Liver (tissue), 9 donors: ENCODE measurements around the gene MECR. TPM values are rescaled to one million over a fixed set of nuclear protein-coding genes. Genes with fewer than 3 reads are reported as not detected.

Source experiments
- DNase-seq: peaks from one replicate; pipeline ENCODE4 v3.0.0-alpha.2; 2017; ENCODE audit warnings: low spot score
- H3K27ac ChIP-seq, 2 donors: one replicate each; pipeline ENCODE4 v1.7.0; 2013; ENCODE audit warnings: inconsistent platforms in 2 of 2, low read length in 2 of 2, control low read depth in 1 of 2, low read depth in 1 of 2, mild to moderate bottlenecking in 1 of 2
- H3K27me3 ChIP-seq, 4 donors: one replicate each; pipeline versions ENCODE4 v1.6.1 to v1.7.0; 2013; ENCODE audit warnings: low read length in 3 of 4, inconsistent platforms in 1 of 4, mild to moderate bottlenecking in 1 of 4, moderate library complexity in 1 of 4; ENCODE audit not compliant: control insufficient read depth in 4 of 4, insufficient read depth in 4 of 4
- H3K36me3 ChIP-seq, 4 donors: one replicate each; pipeline versions ENCODE4 v1.6.1 to v1.7.0; 2013; ENCODE audit warnings: low read length in 3 of 4, mild to moderate bottlenecking in 3 of 4, low read depth in 1 of 4, moderate library complexity in 1 of 4; ENCODE audit not compliant: control insufficient read depth in 4 of 4, insufficient read depth in 3 of 4
- H3K4me1 ChIP-seq, 4 donors: one replicate each; pipeline versions ENCODE4 v1.6.1 to v1.7.0; 2013; ENCODE audit warnings: low read length in 3 of 4, mild to moderate bottlenecking in 3 of 4, moderate library complexity in 1 of 4; ENCODE audit not compliant: control insufficient read depth in 4 of 4, insufficient read depth in 4 of 4
- H3K4me3 ChIP-seq, 3 donors: one replicate each; pipeline versions ENCODE4 v1.6.1 to v1.7.0; 2013; ENCODE audit warnings: low read length in 3 of 3, control low read depth in 1 of 3, low read depth in 1 of 3, mild to moderate bottlenecking in 1 of 3
- H3K9ac ChIP-seq, 2 donors: one replicate each; pipeline ENCODE4 v1.7.0; 2013; ENCODE audit warnings: low read length in 2 of 2, mild to moderate bottlenecking in 2 of 2, moderate library complexity in 2 of 2, control low read depth in 1 of 2, low read depth in 1 of 2
- H3K9me3 ChIP-seq, 4 donors: one replicate each; pipeline versions ENCODE4 v1.6.1 to v1.7.0; 2013; ENCODE audit warnings: low read length in 3 of 4; ENCODE audit not compliant: control insufficient read depth in 4 of 4
- ATF3 ChIP-seq: IDR thresholded peaks from 2 replicates; pipeline ENCODE4 v1.6.1; 2016; ENCODE audit warnings: antibody characterized with exemption
- EGR1 ChIP-seq, 2 donors: IDR thresholded peaks; 2 replicates each; pipeline ENCODE4 v1.6.1; 2016 to 2018; ENCODE audit warnings: antibody characterized with exemption in 2 of 2, low read depth in 2 of 2
- FOXA1 ChIP-seq: IDR thresholded peaks from 2 replicates; pipeline ENCODE4 v1.6.1; 2016; ENCODE audit warnings: antibody characterized with exemption
- FOXA2 ChIP-seq: IDR thresholded peaks from 2 replicates; pipeline ENCODE4 v1.6.1; 2016; ENCODE audit warnings: antibody characterized with exemption
- GABPA ChIP-seq, 2 donors: IDR thresholded peaks in 1 of 2; conservative IDR thresholded peaks in 1 of 2; 2 replicates each; pipeline ENCODE4 v1.6.1; 2016; ENCODE audit warnings: antibody characterized with exemption in 2 of 2, mild to moderate bottlenecking in 1 of 2, moderate library complexity in 1 of 2
- HNF4A ChIP-seq, 2 donors: conservative IDR thresholded peaks; 2 replicates each; pipeline ENCODE4 v1.6.1; 2016; ENCODE audit warnings: antibody characterized with exemption in 2 of 2, mild to moderate bottlenecking in 2 of 2
- HNF4G ChIP-seq: IDR thresholded peaks from 2 replicates; pipeline ENCODE4 v1.6.1; 2016; ENCODE audit warnings: antibody characterized with exemption
- JUND ChIP-seq, 2 donors: IDR thresholded peaks; 2 replicates each; pipeline ENCODE4 v1.6.1; 2016; ENCODE audit warnings: antibody characterized with exemption in 2 of 2
- NR2F2 ChIP-seq: IDR thresholded peaks from 2 replicates; pipeline ENCODE4 v1.6.1; 2016; ENCODE audit warnings: antibody characterized with exemption
- RAD21 ChIP-seq, 2 donors: IDR thresholded peaks; 2 replicates each; pipeline ENCODE4 v1.6.1; 2016; ENCODE audit warnings: antibody characterized with exemption in 2 of 2, mild to moderate bottlenecking in 2 of 2
- RXRA ChIP-seq, 2 donors: IDR thresholded peaks; 2 replicates each; pipeline ENCODE4 v1.6.1; 2017 to 2018; ENCODE audit warnings: antibody characterized with exemption in 2 of 2, mild to moderate bottlenecking in 1 of 2
- SP1 ChIP-seq: IDR thresholded peaks from 2 replicates; pipeline ENCODE4 v1.6.1; 2018; ENCODE audit warnings: antibody characterized with exemption, mild to moderate bottlenecking
- TAF1 ChIP-seq: conservative IDR thresholded peaks from 2 replicates; pipeline ENCODE4 v1.6.1; 2016; ENCODE audit warnings: antibody characterized with exemption, mild to moderate bottlenecking
- YY1 ChIP-seq: IDR thresholded peaks from 2 replicates; pipeline ENCODE4 v1.6.1; 2016; ENCODE audit warnings: antibody characterized with exemption, mild to moderate bottlenecking
- WGBS: extraction: QIAGEN DNeasy Blood & Tissue Kit; methylation state at CpG from one replicate; pipeline ENCODE4 v1.1.7; 2013; 5-methylcytosine and 5-hydroxymethylcytosine counted together
- polyA plus RNA-seq, 2 donors: library from polyadenylated mRNA; stranded (reverse) in 1 of 2; unstranded in 1 of 2; fragments of 200-250 nt in 1 of 2; fragments of >200 nt in 1 of 2; fragmentation: Nextera tagmentation in 1 of 2; extraction: Ambion mirVana in 1 of 2; gene quantifications; one replicate each; pipeline versions ENCODE4 v1.2.1 to v1.2.3, GENCODE V29; 2013 to 2015
- total RNA-seq, 2 donors: library from RNA; depleted of rRNA; stranded (reverse); fragments of >200 nt; gene quantifications; one replicate each; pipeline ENCODE4 v1.2.3, GENCODE V29; 2014
- TF ChIP-seq, protein P1 (sequence below): fragments of 150-350 bp; IDR thresholded peaks from 2 replicates; pipeline ENCODE4 v1.5.1; 2017; ENCODE audit warnings: improper control_type of control experiment, low read depth, low read length; ENCODE audit not compliant: missing input control
- TF ChIP-seq, protein P2 (sequence below): IDR thresholded peaks from 2 replicates; pipeline ENCODE4 v1.6.1; 2016; ENCODE audit warnings: antibody characterized with exemption
- TF ChIP-seq, protein P3 (sequence below): IDR thresholded peaks from 2 replicates; pipeline ENCODE4 v1.6.1; 2016; ENCODE audit warnings: antibody characterized with exemption, mild to moderate bottlenecking
- TF ChIP-seq, protein P4 (sequence below): IDR thresholded peaks from 2 replicates; pipeline ENCODE4 v1.6.1; 2016; ENCODE audit warnings: antibody characterized with exemption
- donor health status: healthy.
- donor health status: healthy.
- donor health status: healthy.
- donor health status: healthy.
- donor health status: healthy.

MECR gene
- total and polyA plus RNA-seq, 4 donors, result 7.5 to 19.9 (median 13.2) TPM

DNA sequence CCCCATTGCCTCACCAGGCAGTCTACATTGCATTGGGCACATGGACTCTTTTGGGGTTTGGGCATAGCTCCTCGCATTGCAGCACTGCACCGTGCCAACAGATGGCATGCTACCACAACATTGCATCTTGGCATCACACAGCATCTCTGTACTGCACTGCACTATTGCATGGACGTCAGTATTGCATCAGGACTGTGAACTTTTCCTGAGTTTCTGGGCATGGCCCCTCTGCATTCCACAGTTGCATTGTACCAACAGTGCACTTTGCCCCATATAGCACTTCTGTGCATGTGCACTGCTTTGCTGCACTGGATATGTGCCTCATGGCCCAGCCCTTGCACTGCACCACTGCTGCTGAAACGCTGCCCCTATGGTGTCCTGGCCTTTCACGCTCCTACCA is 15.1 kb upstream of the MECR start:
- peak; percentile 45 to 47 for TF ChIP-seq RXRA (IDR thresholded peaks at IDR 0.05)
- TF ChIP-seq, protein P1, sequence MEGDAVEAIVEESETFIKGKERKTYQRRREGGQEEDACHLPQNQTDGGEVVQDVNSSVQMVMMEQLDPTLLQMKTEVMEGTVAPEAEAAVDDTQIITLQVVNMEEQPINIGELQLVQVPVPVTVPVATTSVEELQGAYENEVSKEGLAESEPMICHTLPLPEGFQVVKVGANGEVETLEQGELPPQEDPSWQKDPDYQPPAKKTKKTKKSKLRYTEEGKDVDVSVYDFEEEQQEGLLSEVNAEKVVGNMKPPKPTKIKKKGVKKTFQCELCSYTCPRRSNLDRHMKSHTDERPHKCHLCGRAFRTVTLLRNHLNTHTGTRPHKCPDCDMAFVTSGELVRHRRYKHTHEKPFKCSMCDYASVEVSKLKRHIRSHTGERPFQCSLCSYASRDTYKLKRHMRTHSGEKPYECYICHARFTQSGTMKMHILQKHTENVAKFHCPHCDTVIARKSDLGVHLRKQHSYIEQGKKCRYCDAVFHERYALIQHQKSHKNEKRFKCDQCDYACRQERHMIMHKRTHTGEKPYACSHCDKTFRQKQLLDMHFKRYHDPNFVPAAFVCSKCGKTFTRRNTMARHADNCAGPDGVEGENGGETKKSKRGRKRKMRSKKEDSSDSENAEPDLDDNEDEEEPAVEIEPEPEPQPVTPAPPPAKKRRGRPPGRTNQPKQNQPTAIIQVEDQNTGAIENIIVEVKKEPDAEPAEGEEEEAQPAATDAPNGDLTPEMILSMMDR, result peak; percentile 46
- TF ChIP-seq RAD21 (IDR thresholded peaks at IDR 0.05), result peak; percentile 67 to 77
- TF ChIP-seq JUND (IDR thresholded peaks at IDR 0.05), result no peak
- no peak overlapping the region for H3K4me3 ChIP-seq
- no peaks in the 10 kb centered on the region for H3K36me3 ChIP-seq
- WGBS, result 72% methylated on average over 5 of the region's 5 CpGs
- H3K27ac ChIP-seq, result no peak overlapping the region
- H3K4me1 ChIP-seq, result peaks cover 6 to 27% (median 20%) of the 10 kb centered on the region in 4 donors
- no peak for DNase-seq
- no peaks in the 10 kb centered on the region for H3K27me3 ChIP-seq
- no peaks in the 10 kb centered on the region for H3K9me3 ChIP-seq
- no peak overlapping the region for H3K9ac ChIP-seq

DNA sequence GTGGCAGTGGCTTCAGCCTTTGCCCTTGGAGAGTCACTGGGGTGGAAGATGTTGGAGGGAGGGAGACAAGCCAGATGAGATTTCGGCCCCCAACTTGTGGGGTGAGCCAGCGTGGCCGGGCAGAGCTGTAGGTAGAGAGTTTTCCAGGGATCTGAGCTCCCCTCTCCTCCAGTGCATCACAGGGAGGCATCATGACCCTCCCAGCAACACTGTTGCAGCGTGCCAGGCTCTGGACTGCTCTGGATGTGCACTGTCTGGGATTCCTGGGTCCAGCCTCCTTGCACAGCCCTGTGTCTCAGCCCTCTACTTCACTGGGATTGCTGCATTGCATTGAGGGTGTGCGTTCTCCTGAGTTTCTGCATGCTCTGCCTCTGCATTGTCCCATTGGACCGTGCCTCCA is 14.5 kb upstream of the MECR start:
- Histone ChIP-seq H3K27ac (no peak overlapping the region), H3K27me3 (no peaks in the 10 kb centered on the region), H3K9me3 (no peaks in the 10 kb centered on the region), H3K36me3 (no peaks in the 10 kb centered on the region), H3K4me3 (no peak overlapping the region), H3K4me1 (peaks cover 6 to 27% (median 20%) of the 10 kb centered on the region in 4 donors), H3K9ac (no peak overlapping the region)
- 90% methylated on average over 6 of the region's 6 CpGs for WGBS
- TF ChIP-seq, protein P2, sequence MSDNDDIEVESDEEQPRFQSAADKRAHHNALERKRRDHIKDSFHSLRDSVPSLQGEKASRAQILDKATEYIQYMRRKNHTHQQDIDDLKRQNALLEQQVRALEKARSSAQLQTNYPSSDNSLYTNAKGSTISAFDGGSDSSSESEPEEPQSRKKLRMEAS, result no peak
- no peak for TF ChIP-seq RXRA (IDR thresholded peaks at IDR 0.05)
- TF ChIP-seq, protein P3, sequence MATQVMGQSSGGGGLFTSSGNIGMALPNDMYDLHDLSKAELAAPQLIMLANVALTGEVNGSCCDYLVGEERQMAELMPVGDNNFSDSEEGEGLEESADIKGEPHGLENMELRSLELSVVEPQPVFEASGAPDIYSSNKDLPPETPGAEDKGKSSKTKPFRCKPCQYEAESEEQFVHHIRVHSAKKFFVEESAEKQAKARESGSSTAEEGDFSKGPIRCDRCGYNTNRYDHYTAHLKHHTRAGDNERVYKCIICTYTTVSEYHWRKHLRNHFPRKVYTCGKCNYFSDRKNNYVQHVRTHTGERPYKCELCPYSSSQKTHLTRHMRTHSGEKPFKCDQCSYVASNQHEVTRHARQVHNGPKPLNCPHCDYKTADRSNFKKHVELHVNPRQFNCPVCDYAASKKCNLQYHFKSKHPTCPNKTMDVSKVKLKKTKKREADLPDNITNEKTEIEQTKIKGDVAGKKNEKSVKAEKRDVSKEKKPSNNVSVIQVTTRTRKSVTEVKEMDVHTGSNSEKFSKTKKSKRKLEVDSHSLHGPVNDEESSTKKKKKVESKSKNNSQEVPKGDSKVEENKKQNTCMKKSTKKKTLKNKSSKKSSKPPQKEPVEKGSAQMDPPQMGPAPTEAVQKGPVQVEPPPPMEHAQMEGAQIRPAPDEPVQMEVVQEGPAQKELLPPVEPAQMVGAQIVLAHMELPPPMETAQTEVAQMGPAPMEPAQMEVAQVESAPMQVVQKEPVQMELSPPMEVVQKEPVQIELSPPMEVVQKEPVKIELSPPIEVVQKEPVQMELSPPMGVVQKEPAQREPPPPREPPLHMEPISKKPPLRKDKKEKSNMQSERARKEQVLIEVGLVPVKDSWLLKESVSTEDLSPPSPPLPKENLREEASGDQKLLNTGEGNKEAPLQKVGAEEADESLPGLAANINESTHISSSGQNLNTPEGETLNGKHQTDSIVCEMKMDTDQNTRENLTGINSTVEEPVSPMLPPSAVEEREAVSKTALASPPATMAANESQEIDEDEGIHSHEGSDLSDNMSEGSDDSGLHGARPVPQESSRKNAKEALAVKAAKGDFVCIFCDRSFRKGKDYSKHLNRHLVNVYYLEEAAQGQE, result no peak
- TF ChIP-seq HNF4A (conservative IDR thresholded peaks at IDR 0.05), result no peak
- TF ChIP-seq, protein P4, sequence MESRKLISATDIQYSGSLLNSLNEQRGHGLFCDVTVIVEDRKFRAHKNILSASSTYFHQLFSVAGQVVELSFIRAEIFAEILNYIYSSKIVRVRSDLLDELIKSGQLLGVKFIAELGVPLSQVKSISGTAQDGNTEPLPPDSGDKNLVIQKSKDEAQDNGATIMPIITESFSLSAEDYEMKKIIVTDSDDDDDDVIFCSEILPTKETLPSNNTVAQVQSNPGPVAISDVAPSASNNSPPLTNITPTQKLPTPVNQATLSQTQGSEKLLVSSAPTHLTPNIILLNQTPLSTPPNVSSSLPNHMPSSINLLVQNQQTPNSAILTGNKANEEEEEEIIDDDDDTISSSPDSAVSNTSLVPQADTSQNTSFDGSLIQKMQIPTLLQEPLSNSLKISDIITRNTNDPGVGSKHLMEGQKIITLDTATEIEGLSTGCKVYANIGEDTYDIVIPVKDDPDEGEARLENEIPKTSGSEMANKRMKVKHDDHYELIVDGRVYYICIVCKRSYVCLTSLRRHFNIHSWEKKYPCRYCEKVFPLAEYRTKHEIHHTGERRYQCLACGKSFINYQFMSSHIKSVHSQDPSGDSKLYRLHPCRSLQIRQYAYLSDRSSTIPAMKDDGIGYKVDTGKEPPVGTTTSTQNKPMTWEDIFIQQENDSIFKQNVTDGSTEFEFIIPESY, result no peak
- no peak for TF ChIP-seq JUND (IDR thresholded peaks at IDR 0.05)
- no peak for TF ChIP-seq FOXA1
- TF ChIP-seq YY1, result no peak
- no peak for TF ChIP-seq ATF3
- TF ChIP-seq EGR1 (IDR thresholded peaks at IDR 0.05; ENCODE audit: low read depth in 2 of 2), result no peak
- no peak for TF ChIP-seq TAF1
- no peak for TF ChIP-seq FOXA2
- no peak for TF ChIP-seq RAD21 (IDR thresholded peaks at IDR 0.05)
- no peak for TF ChIP-seq GABPA (IDR thresholded peaks at IDR 0.05 in 1 of 2, conservative IDR thresholded peaks at IDR 0.05 in 1 of 2)
- no peak for TF ChIP-seq HNF4G
- TF ChIP-seq NR2F2, result no peak
- no peak for TF ChIP-seq SP1
- no peak for DNase-seq
